Neural cell (in vitro differentiated cells): ENCODE measurements around the gene LTBP1. TPM values are rescaled to one million over a fixed set of nuclear protein-coding genes. Genes with fewer than 3 reads are reported as not detected.

Source experiments
- H2AFZ ChIP-seq: fragments of 200-600, 300-800 bp; sonication (generic), shearing (Covaris generic); 2 replicates; pipeline ENCODE4 v1.6.0; 2014; ENCODE audit warnings: low read depth, mild to moderate bottlenecking, antibody characterized with exemption, low read length, moderate library complexity
- H3F3A ChIP-seq: fragments of 200-600 bp; shearing (Covaris generic); 2 replicates; pipeline ENCODE4 v1.6.1; 2016; ENCODE audit warnings: mild to moderate bottlenecking, moderate library complexity, mixed read lengths, antibody characterized with exemption, low read length; ENCODE audit not compliant: insufficient read depth, poor library complexity, severe bottlenecking
- H3K27ac ChIP-seq: fragments of 200-600, 300-800 bp; sonication (generic), shearing (Covaris generic); 2 replicates; pipeline ENCODE4 v1.5.1; 2014; ENCODE audit warnings: mild to moderate bottlenecking, low read length, moderate library complexity
- H3K27me3 ChIP-seq: fragments of 300-800, 200-600 bp; sonication (generic), shearing (Covaris generic); 2 replicates; pipeline ENCODE4 v1.6.0; 2014; ENCODE audit warnings: mild to moderate bottlenecking, low read depth, low read length, moderate library complexity; ENCODE audit not compliant: insufficient read depth
- H3K36me3 ChIP-seq: fragments of 300-800, 200-600 bp; sonication (generic), shearing (Covaris generic); 2 replicates; pipeline ENCODE4 v1.5.1; 2014; ENCODE audit warnings: mild to moderate bottlenecking, antibody characterized with exemption, low read length, moderate library complexity; ENCODE audit not compliant: insufficient read depth
- H3K4me2 ChIP-seq: fragments of 300-800, 200-600 bp; sonication (generic), shearing (Covaris generic); 2 replicates; pipeline ENCODE4 v1.6.0; 2014; ENCODE audit warnings: mild to moderate bottlenecking, low read length
- H3K4me3 ChIP-seq: fragments of 300-800, 200-600 bp; sonication (generic), shearing (Covaris generic); 2 replicates; pipeline ENCODE4 v1.5.1; 2014; ENCODE audit warnings: mild to moderate bottlenecking, low read length, moderate library complexity
- H3K79me2 ChIP-seq: fragments of 200-600 bp; shearing (Covaris generic); replicated peaks from 2 replicates; pipeline ENCODE4 v1.6.0; 2014; ENCODE audit warnings: mild to moderate bottlenecking, low read length, moderate library complexity; ENCODE audit not compliant: insufficient read depth
- H3K9ac ChIP-seq: fragments of 300-800, 200-600 bp; sonication (generic), shearing (Covaris generic); 2 replicates; pipeline ENCODE4 v1.6.1; 2016; ENCODE audit warnings: mild to moderate bottlenecking, low read length, mixed read lengths
- H3K9me2 ChIP-seq: fragments of 200-600 bp; shearing (Covaris generic); 2 replicates; pipeline ENCODE4 v1.6.1; 2016; ENCODE audit warnings: mild to moderate bottlenecking, low read length, mixed read lengths; ENCODE audit not compliant: insufficient read depth
- H3K9me3 ChIP-seq: fragments of 200-600, 300-800 bp; sonication (generic), shearing (Covaris generic); 2 replicates; pipeline ENCODE4 v1.6.1; 2016; ENCODE audit warnings: mild to moderate bottlenecking, mixed run types, low read length, moderate library complexity, mixed read lengths
- H4K20me1 ChIP-seq: fragments of 200-600 bp; shearing (Covaris generic); 2 replicates; pipeline ENCODE4 v1.6.1; 2016; ENCODE audit warnings: mild to moderate bottlenecking, mixed run types; ENCODE audit not compliant: insufficient read depth
- CTCF ChIP-seq: fragments of 450-650 bp; IDR thresholded peaks from 2 replicates; pipeline ENCODE4 v1.5.1; 2014; ENCODE audit warnings: antibody characterized with exemption, mild to moderate bottlenecking, moderate library complexity; ENCODE audit not compliant: poor library complexity, severe bottlenecking
- EP300 ChIP-seq: fragments of 450-650 bp; conservative IDR thresholded peaks from 2 replicates; pipeline ENCODE4 v1.6.1; 2014; ENCODE audit warnings: antibody characterized with exemption, mild to moderate bottlenecking, moderate library complexity; ENCODE audit not compliant: poor library complexity, severe bottlenecking
- EZH2 ChIP-seq: fragments of 200-600, 300-800 bp; shearing (Covaris generic), sonication (generic); IDR thresholded peaks from 2 replicates; pipeline ENCODE4 v1.6.1; 2014; ENCODE audit warnings: antibody characterized with exemption, low read length, borderline replicate concordance, mild to moderate bottlenecking; ENCODE audit not compliant: insufficient read depth, poor library complexity, severe bottlenecking
- MXI1 ChIP-seq: fragments of 450-650 bp; conservative IDR thresholded peaks from 2 replicates; pipeline ENCODE4 v1.6.1; 2014; ENCODE audit warnings: antibody characterized with exemption, mild to moderate bottlenecking; ENCODE audit not compliant: poor library complexity, severe bottlenecking
- POLR2AphosphoS5 ChIP-seq: IDR thresholded peaks from 2 replicates; pipeline ENCODE4 v1.6.1; 2012
- RAD21 ChIP-seq: fragments of 450-650 bp; conservative IDR thresholded peaks from 2 replicates; pipeline ENCODE4 v1.6.1; 2014; ENCODE audit warnings: antibody characterized with exemption, mild to moderate bottlenecking, moderate library complexity
- SMC3 ChIP-seq: fragments of 450-650 bp; conservative IDR thresholded peaks from 2 replicates; pipeline ENCODE4 v1.6.1; 2014; ENCODE audit warnings: antibody characterized with exemption, mild to moderate bottlenecking, moderate library complexity; ENCODE audit not compliant: poor library complexity
- TAF1 ChIP-seq: IDR thresholded peaks from 2 replicates; pipeline ENCODE4 v1.6.1; 2012; ENCODE audit warnings: low read depth
- polyA plus RNA-seq: library from polyadenylated mRNA; depleted of rRNA; stranded (reverse); fragments of >200 nt; gene quantifications from 2 replicates; pipeline ENCODE4 v1.2.3, GENCODE V29; 2014
- TF ChIP-seq, protein P1 (sequence below): IDR thresholded peaks from 2 replicates; pipeline ENCODE4 v1.6.1; 2012; ENCODE audit warnings: borderline replicate concordance

The LTBP1 gene
- polyA plus RNA-seq, 1 donor from 2014 or later, result 1.8 TPM

GRCh38 chr2:33304032-33304864 lies 357.5 kb downstream of the LTBP1 start:
- no peaks in the 10 kb centered on the region for H3K36me3 ChIP-seq
- H3K79me2 ChIP-seq, result no peaks in the 10 kb centered on the region
- no peaks in the 10 kb centered on the region for H3K27me3 ChIP-seq
- no peak overlapping the region for H3K4me3 ChIP-seq
- TF ChIP-seq RAD21 (no peak), EZH2 (no peak), TAF1 (no peak), POLR2AphosphoS5 (no peak), MXI1 (no peak), CTCF (no peak), EP300 (no peak), SMC3 (no peak)
- TF ChIP-seq, protein P1, sequence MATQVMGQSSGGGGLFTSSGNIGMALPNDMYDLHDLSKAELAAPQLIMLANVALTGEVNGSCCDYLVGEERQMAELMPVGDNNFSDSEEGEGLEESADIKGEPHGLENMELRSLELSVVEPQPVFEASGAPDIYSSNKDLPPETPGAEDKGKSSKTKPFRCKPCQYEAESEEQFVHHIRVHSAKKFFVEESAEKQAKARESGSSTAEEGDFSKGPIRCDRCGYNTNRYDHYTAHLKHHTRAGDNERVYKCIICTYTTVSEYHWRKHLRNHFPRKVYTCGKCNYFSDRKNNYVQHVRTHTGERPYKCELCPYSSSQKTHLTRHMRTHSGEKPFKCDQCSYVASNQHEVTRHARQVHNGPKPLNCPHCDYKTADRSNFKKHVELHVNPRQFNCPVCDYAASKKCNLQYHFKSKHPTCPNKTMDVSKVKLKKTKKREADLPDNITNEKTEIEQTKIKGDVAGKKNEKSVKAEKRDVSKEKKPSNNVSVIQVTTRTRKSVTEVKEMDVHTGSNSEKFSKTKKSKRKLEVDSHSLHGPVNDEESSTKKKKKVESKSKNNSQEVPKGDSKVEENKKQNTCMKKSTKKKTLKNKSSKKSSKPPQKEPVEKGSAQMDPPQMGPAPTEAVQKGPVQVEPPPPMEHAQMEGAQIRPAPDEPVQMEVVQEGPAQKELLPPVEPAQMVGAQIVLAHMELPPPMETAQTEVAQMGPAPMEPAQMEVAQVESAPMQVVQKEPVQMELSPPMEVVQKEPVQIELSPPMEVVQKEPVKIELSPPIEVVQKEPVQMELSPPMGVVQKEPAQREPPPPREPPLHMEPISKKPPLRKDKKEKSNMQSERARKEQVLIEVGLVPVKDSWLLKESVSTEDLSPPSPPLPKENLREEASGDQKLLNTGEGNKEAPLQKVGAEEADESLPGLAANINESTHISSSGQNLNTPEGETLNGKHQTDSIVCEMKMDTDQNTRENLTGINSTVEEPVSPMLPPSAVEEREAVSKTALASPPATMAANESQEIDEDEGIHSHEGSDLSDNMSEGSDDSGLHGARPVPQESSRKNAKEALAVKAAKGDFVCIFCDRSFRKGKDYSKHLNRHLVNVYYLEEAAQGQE, result no peak
- H3K9me3 ChIP-seq, result no peaks in the 10 kb centered on the region
- no peak overlapping the region for H3K4me2 ChIP-seq
- no peaks in the 10 kb centered on the region for H4K20me1 ChIP-seq
- H3F3A ChIP-seq, result no peaks in the 10 kb centered on the region
- no peak overlapping the region for H3K27ac ChIP-seq
- H2AFZ ChIP-seq, result no peak overlapping the region
- no peak overlapping the region for H3K9ac ChIP-seq
- no peaks in the 10 kb centered on the region for H3K9me2 ChIP-seq

DNA sequence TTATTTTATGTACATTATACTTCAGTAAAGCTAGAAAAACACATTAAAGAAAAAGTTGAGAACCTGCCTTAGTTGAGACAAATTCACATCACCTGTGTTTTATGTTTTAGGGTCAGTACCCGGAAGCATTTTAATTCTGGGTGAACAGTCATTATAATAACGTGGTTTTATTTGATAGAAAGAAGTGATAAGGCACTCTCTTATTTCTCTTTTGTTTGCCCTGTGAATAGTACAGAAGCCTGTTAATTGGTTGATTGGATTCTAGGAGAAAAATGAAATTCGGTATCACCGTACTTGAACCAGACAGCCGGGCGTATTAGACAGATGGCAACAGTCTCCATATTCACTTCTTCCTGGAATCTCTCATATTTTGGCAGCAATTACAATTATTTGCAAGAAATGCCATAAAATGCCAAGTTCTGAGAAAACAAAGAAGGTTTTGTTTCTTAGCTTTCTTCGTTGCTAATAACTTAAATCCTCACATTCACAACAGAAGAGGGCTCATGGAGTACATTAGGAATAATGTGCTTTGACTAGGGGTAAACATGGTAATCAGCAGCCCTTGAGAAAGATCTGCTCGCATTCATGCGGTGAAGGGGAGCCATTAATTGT lies 361.0 kb downstream of the LTBP1 start:
- Histone ChIP-seq H3K4me3 (no peak overlapping the region), H3K79me2 (no peaks in the 10 kb centered on the region), H3K27me3 (no peaks in the 10 kb centered on the region), H4K20me1 (no peaks in the 10 kb centered on the region), H3K9me2 (no peaks in the 10 kb centered on the region), H3K4me2 (no peak overlapping the region), H2AFZ (no peak overlapping the region), H3K9me3 (no peaks in the 10 kb centered on the region), H3K9ac (no peak overlapping the region), H3K36me3 (no peaks in the 10 kb centered on the region), H3K27ac (no peak overlapping the region), H3F3A (no peaks in the 10 kb centered on the region)
- TF ChIP-seq TAF1, result no peak
- TF ChIP-seq EZH2, result no peak
- no peak for TF ChIP-seq MXI1
